Right lobe of liver (tissue), 4 donors: Measurements from ENCODE around the gene WSCD2.
A peak's percentile ranks its signal among the peaks of the same experiment; 100 is the strongest.

Source experiments
- CTCF ChIP-seq, 4 donors: fragments of 200-600 bp in 3 of 4; fragments of 450-650 bp in 1 of 4; IDR thresholded peaks; one replicate each; pipeline versions ENCODE4 v1.5.1 to v1.8.0; 2016 to 2022; ENCODE audit warnings: antibody characterized with exemption in 4 of 4, mild to moderate bottlenecking in 2 of 4
- POLR2A ChIP-seq: fragments of 450-650 bp; IDR thresholded peaks from one replicate; pipeline ENCODE4 v1.6.1; 2017; ENCODE audit warnings: antibody characterized with exemption, mild to moderate bottlenecking
- donor health status: DM: no; HTN: no; CAD: no.
- donor health status: DM: no; HTN: no; CAD: no.
- donor health status: DM: no; HTN: yes; CAD: no.

DNA sequence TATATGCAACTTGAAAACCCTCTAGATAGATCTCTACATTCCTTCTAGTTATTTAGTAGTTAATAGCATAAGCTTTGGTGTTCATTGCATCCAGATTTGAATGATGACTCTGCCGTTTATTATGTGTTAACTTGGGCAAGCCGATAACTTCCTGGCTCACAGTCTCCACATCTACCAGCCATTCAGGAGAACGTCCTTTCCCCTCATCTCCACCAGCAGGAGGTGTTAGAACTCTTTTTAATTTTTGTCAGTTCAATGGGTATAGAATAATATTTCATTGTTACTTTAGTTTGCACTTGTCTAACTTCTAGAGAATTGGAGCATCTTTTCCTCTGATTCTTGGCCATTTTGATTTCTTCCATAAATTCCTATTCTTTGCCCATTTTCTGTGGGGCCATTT lies 30.0 kb upstream of the WSCD2 start:
- TF ChIP-seq CTCF (IDR thresholded peaks at IDR 0.05) (peak in 2 of 4 donors; percentile 17 to 18), POLR2A (no peak)
